ENCODE results near the gene BANF1. TPM values are rescaled to one million over a fixed set of nuclear protein-coding genes. Genes with fewer than 3 reads are reported as not detected.
A peak's percentile ranks its signal among the peaks of the same experiment; 100 is the strongest.

Gene BANF1
- total and polyA plus RNA-seq, 2 of the 13 experiments (the other 11 are each of a cell fraction or from before 2014, with no cell fraction given) = 40.5 to 86.5 TPM

- TF ChIP-seq ZNF574 (CRISPR knock-in tag; IDR thresholded peaks at IDR 0.05) (peak; percentile 99), GATAD1 (CRISPR knock-in tag; IDR thresholded peaks at IDR 0.05) (peak; percentile 99), ARID2 (CRISPR knock-in tag; IDR thresholded peaks at IDR 0.05; ENCODE audit: borderline replicate concordance) (peak; percentile 77; the same call in 1 of the 2 replicates), ZBTB14 (CRISPR knock-in tag; IDR thresholded peaks at IDR 0.05) (no peak), ZHX2 (IDR thresholded peaks at IDR 0.05; ENCODE audit: low read depth) (peak; percentile 74; the same call in 1 of the 2 replicates), ZHX2 (CRISPR knock-in tag; IDR thresholded peaks at IDR 0.05; ENCODE audit: borderline replicate concordance) (no peak), ZNF34 (CRISPR knock-in tag; IDR thresholded peaks at IDR 0.05; ENCODE audit: borderline replicate concordance) (peak; percentile 82; the same call in 1 of the 2 replicates), SOX6 (IDR thresholded peaks at IDR 0.05) (no peak), SOX6 (CRISPR knock-in tag; IDR thresholded peaks at IDR 0.05) (peak; percentile 57; the same call in 1 of the 2 replicates), EEA1 (CRISPR knock-in tag; IDR thresholded peaks at IDR 0.05; ENCODE audit: borderline replicate concordance) (peak; percentile 69; the same call in 1 of the 2 replicates), TBX2 (CRISPR knock-in tag; IDR thresholded peaks at IDR 0.05; ENCODE audit: borderline replicate concordance) (peak; percentile 87), DBP (CRISPR knock-in tag; IDR thresholded peaks at IDR 0.05; ENCODE audit: not compliant biosample characterization) (no peak), DNMT3B (CRISPR knock-in tag; conservative IDR thresholded peaks at IDR 0.05) (0 out of 2 replicates have a peak, but pooled peaks have one; percentile 30), STAG1 (CRISPR knock-in tag; IDR thresholded peaks at IDR 0.05) (0 out of 2 replicates have a peak, but pooled peaks have one; percentile 16), NFYB (CRISPR knock-in tag; IDR thresholded peaks at IDR 0.05) (no peak), ZNF546 (CRISPR knock-in tag; conservative IDR thresholded peaks at IDR 0.05) (0 out of 2 replicates have a peak, but pooled peaks have one; percentile 9), ZNF616 (CRISPR knock-in tag; IDR thresholded peaks at IDR 0.05; ENCODE audit: low read depth) (no peak), ZFP36 (IDR thresholded peaks at IDR 0.05; ENCODE audit: borderline replicate concordance, low read depth, low read length, partially characterized antibody) (no peak)
These were observed 40.8 kb upstream of the BANF1 start, which contains the start of gene SART1 (continued) for GRCh38 chr11:65961267-65962140.

Data from HepG2 (cell line).